Measurements from ENCODE around the gene RC3H1. TPM values are rescaled to one million over a fixed set of nuclear protein-coding genes. Genes with fewer than 3 reads are reported as not detected.

RC3H1 gene
- total RNA-seq, 2 donors from 2014 or later, result 43.5 to 51.9 TPM

- no peaks in the 10 kb centered on the region for H3K27me3 ChIP-seq (ENCODE audit: control insufficient read depth, insufficient read depth, low read length, poor library complexity, severe bottlenecking)
- H3K27ac ChIP-seq (ENCODE audit: low read depth, low read length), result no peak overlapping the region
- no peaks in the 10 kb centered on the region for H3K9me3 Mint-ChIP-seq
- H3K27ac Mint-ChIP-seq, result no peak overlapping the region
- 94 to 100% methylated on average over 2 to 3 of the region's 3 CpGs for WGBS, 2 experiments (ENCODE audit: insufficient coverage in 1 of 2, insufficient read length in 1 of 2)
- DNase-seq, result no peak
- no peaks in the 10 kb centered on the region for H3K36me3 ChIP-seq (ENCODE audit: control insufficient read depth, insufficient read depth, low read length)
- peaks cover 5% of the 10 kb centered on the region for H3K36me3 Mint-ChIP-seq (ENCODE audit: low read depth)
- no peak for TF ChIP-seq CTCF (conservative IDR thresholded peaks at IDR 0.05)
- no peak overlapping the region for H3K9ac ChIP-seq (ENCODE audit: extremely low read depth, low read length, poor library complexity, severe bottlenecking)
- H3K9me3 ChIP-seq (ENCODE audit: control insufficient read depth, low read length), result no peaks in the 10 kb centered on the region
- H3K4me3 Mint-ChIP-seq, result no peak overlapping the region
- no peaks in the 10 kb centered on the region for H3K27me3 Mint-ChIP-seq (ENCODE audit: insufficient read depth)
- H3K4me1 ChIP-seq (ENCODE audit: control insufficient read depth, insufficient read depth, low read length), result no peaks in the 10 kb centered on the region
- no peak overlapping the region for H3K4me3 ChIP-seq (ENCODE audit: low read length)
- H3K4me1 Mint-ChIP-seq, result no peaks in the 10 kb centered on the region
These were observed 109.0 kb downstream of the RC3H1 start for GRCh38 chr1:173913111-173913510.

GRCh38 chr1:173903827-173904531, 118.2 kb downstream of the RC3H1 start:
- Mint-ChIP-seq H3K27me3 (ENCODE audit: insufficient read depth) (no peaks in the 10 kb centered on the region), H3K36me3 (ENCODE audit: low read depth) (no peaks in the 10 kb centered on the region), H3K27ac (no peak overlapping the region), H3K4me3 (no peak overlapping the region), H3K9me3 (no peaks in the 10 kb centered on the region), H3K4me1 (peaks cover 19% of the 10 kb centered on the region)
- DNase-seq, result no peak
- no peak for TF ChIP-seq CTCF (conservative IDR thresholded peaks at IDR 0.05)
- Histone ChIP-seq H3K9me3 (ENCODE audit: control insufficient read depth, low read length) (no peaks in the 10 kb centered on the region), H3K36me3 (ENCODE audit: control insufficient read depth, insufficient read depth, low read length) (no peaks in the 10 kb centered on the region), H3K9ac (ENCODE audit: extremely low read depth, low read length, poor library complexity, severe bottlenecking) (no peak overlapping the region), H3K4me3 (ENCODE audit: low read length) (no peak overlapping the region), H3K27me3 (ENCODE audit: control insufficient read depth, insufficient read depth, low read length, poor library complexity, severe bottlenecking) (no peaks in the 10 kb centered on the region), H3K27ac (ENCODE audit: low read depth, low read length) (no peak overlapping the region), H3K4me1 (ENCODE audit: control insufficient read depth, insufficient read depth, low read length) (no peaks in the 10 kb centered on the region)
- WGBS, 2 experiments (ENCODE audit: insufficient coverage in 1 of 2, insufficient read length in 1 of 2), result 93 to 95% methylated on average over 6 of the region's 6 CpGs

GRCh38 chr1:173900992-173901391, 121.2 kb downstream of the RC3H1 start:
- H3K9ac ChIP-seq (ENCODE audit: extremely low read depth, low read length, poor library complexity, severe bottlenecking), result no peak overlapping the region
- no peaks in the 10 kb centered on the region for H3K4me1 ChIP-seq (ENCODE audit: control insufficient read depth, insufficient read depth, low read length)
- WGBS, 2 experiments (ENCODE audit: insufficient coverage in 1 of 2, insufficient read length in 1 of 2), result 44 to 73% methylated on average over 2 to 3 of the region's 3 CpGs

More at GRCh38 chr1:173900992-173901391, 121.2 kb downstream of the RC3H1 start:
- peaks cover 19% of the 10 kb centered on the region for H3K4me1 Mint-ChIP-seq
- no peaks in the 10 kb centered on the region for H3K9me3 Mint-ChIP-seq
- no peaks in the 10 kb centered on the region for H3K27me3 Mint-ChIP-seq (ENCODE audit: insufficient read depth)
- no peak for TF ChIP-seq CTCF (conservative IDR thresholded peaks at IDR 0.05)
- Histone ChIP-seq H3K4me3 (ENCODE audit: low read length) (no peak overlapping the region), H3K36me3 (ENCODE audit: control insufficient read depth, insufficient read depth, low read length) (no peaks in the 10 kb centered on the region), H3K27me3 (ENCODE audit: control insufficient read depth, insufficient read depth, low read length, poor library complexity, severe bottlenecking) (no peaks in the 10 kb centered on the region), H3K9me3 (ENCODE audit: control insufficient read depth, low read length) (no peaks in the 10 kb centered on the region), H3K27ac (ENCODE audit: low read depth, low read length) (no peak overlapping the region)
- H3K36me3 Mint-ChIP-seq (ENCODE audit: low read depth), result no peaks in the 10 kb centered on the region
- no peak for DNase-seq
- no peak overlapping the region for H3K27ac Mint-ChIP-seq
- no peak overlapping the region for H3K4me3 Mint-ChIP-seq
